ENCODE data around the gene C9orf152. TPM values are rescaled to one million over a fixed set of nuclear protein-coding genes. Genes with fewer than 3 reads are reported as not detected.

C9orf152 gene
- total RNA-seq, 1 experiment from 2014 or later: not detected

GRCh38 chr9:110241260-110241857 lies 33.4 kb upstream of the C9orf152 start:
- CTCF ChIA-PET: interaction anchor here (1.7 kb wide), 1 partner anchor 24 kb away, joined by 7 read pairs; no protein-coding TSS in a partner anchor
- no peaks in the 10 kb centered on the region for H3K27me3 Mint-ChIP-seq (ENCODE audit: low read depth)
- peaks cover 18% of the 10 kb centered on the region for H3K36me3 Mint-ChIP-seq
- TF ChIP-seq KAT7 (CRISPR knock-in tag; IDR thresholded peaks at IDR 0.05; ENCODE audit: borderline replicate concordance): no peak
- no peak for TF ChIP-seq SMAD3 (CRISPR knock-in tag; IDR thresholded peaks at IDR 0.05; ENCODE audit: borderline replicate concordance)
- no peak for TF ChIP-seq FOXJ3 (CRISPR knock-in tag; IDR thresholded peaks at IDR 0.05; ENCODE audit: borderline replicate concordance)
- TF ChIP-seq E2F5 (CRISPR knock-in tag; IDR thresholded peaks at IDR 0.05): no peak
- TF ChIP-seq ZNF671 (CRISPR knock-in tag; IDR thresholded peaks at IDR 0.05): no peak
- no peak for TF ChIP-seq PREB (CRISPR knock-in tag; IDR thresholded peaks at IDR 0.05; ENCODE audit: borderline replicate concordance)
- no peak for TF ChIP-seq ELF4 (CRISPR knock-in tag; IDR thresholded peaks at IDR 0.05; ENCODE audit: low read depth)
- TF ChIP-seq ZNF281 (CRISPR knock-in tag; IDR thresholded peaks at IDR 0.05): no peak
- TF ChIP-seq AR (CRISPR knock-in tag; IDR thresholded peaks at IDR 0.05): no peak
- TF ChIP-seq MAX (CRISPR knock-in tag; IDR thresholded peaks at IDR 0.05): no peak
- no peak for TF ChIP-seq IRF1 (CRISPR knock-in tag; IDR thresholded peaks at IDR 0.05)
- TF ChIP-seq ATF1 (CRISPR knock-in tag; IDR thresholded peaks at IDR 0.05): no peak
- no peak for TF ChIP-seq EMX1 (CRISPR knock-in tag; IDR thresholded peaks at IDR 0.05)
- TF ChIP-seq MXD4 (CRISPR knock-in tag; IDR thresholded peaks at IDR 0.05; ENCODE audit: borderline replicate concordance): no peak
- TF ChIP-seq ATF3 (CRISPR knock-in tag; conservative IDR thresholded peaks at IDR 0.05): no peak
- no peak for TF ChIP-seq NR1H2 (CRISPR knock-in tag; IDR thresholded peaks at IDR 0.05)
- TF ChIP-seq ATF2 (CRISPR knock-in tag; IDR thresholded peaks at IDR 0.05; ENCODE audit: borderline replicate concordance, low read depth): no peak
- TF ChIP-seq ZNF263 (CRISPR knock-in tag; IDR thresholded peaks at IDR 0.05; ENCODE audit: low read depth): no peak
- no peak for TF ChIP-seq FOXP1 (CRISPR knock-in tag; IDR thresholded peaks at IDR 0.05; ENCODE audit: borderline replicate concordance)
- TF ChIP-seq NFYB (CRISPR knock-in tag; conservative IDR thresholded peaks at IDR 0.05; ENCODE audit: low read depth): no peak
- peaks cover 8% of the 10 kb centered on the region for H3K4me1 Mint-ChIP-seq
- POLR2A ChIA-PET: interaction anchor here (1.3 kb wide), 1 partner anchor 29 kb away, joined by 3 read pairs; no protein-coding TSS in a partner anchor
- H3K27ac Mint-ChIP-seq: no peak overlapping the region
- no peak overlapping the region for H3K4me3 Mint-ChIP-seq
- H3K9me3 Mint-ChIP-seq: peaks cover 3% of the 10 kb centered on the region
- DNase-seq (ENCODE audit: low spot score): no peak
- ATAC-seq: no peak
